GM19240 (cell line): ENCODE data around the gene MAGOHB.
"Not testable (repeated sequence)": the region's sequence is repeated elsewhere in the genome, so short reads cannot be mapped to it uniquely, and the experiment has no call there.

ENCODE experiments used
- DNase-seq: peaks from one replicate; pipeline ENCODE4 v3.0.0; 2011; ENCODE audit warnings: low spot score; ENCODE audit not compliant: insufficient read length

Gene MAGOHB

GRCh38 chr12:10612984-10613348 is 443 bp downstream of the MAGOHB start:
- DNase-seq: no peak

- DNase-seq: no peak
Measured at GRCh38 chr12:10612110-10612509, 1.3 kb downstream of the MAGOHB start.

- not testable (repeated sequence) for DNase-seq
Measured at GRCh38 chr12:10611258-10611657, 2.2 kb downstream of the MAGOHB start.

- DNase-seq: no peak
Measured at GRCh38 chr12:10610188-10610587, 3.2 kb downstream of the MAGOHB start.

- DNase-seq: no peak
Measured at GRCh38 chr12:10607885-10608458, 5.4 kb downstream of the MAGOHB start.

GRCh38 chr12:10601860-10602259 is 11.5 kb downstream of the MAGOHB start:
- no peak for DNase-seq

GRCh38 chr12:10600988-10601387 is 12.4 kb downstream of the MAGOHB start:
- no peak for DNase-seq

GRCh38 chr12:10595881-10596280 is 17.5 kb downstream of the MAGOHB start:
- DNase-seq: no peak

- no peak for DNase-seq
Measured at GRCh38 chr12:10590966-10591365, 22.4 kb downstream of the MAGOHB start.

- no peak for DNase-seq
Measured at GRCh38 chr12:10584415-10584814, 29.0 kb downstream of the MAGOHB start.

- DNase-seq: no peak
Measured at GRCh38 chr12:10582704-10583103, 30.7 kb downstream of the MAGOHB start.

- not testable (repeated sequence) for DNase-seq
Measured at GRCh38 chr12:10582133-10582532, 31.3 kb downstream of the MAGOHB start.

GRCh38 chr12:10574307-10574706 is 39.1 kb downstream of the MAGOHB start:
- DNase-seq: no peak

- DNase-seq: not testable (repeated sequence)
Measured at GRCh38 chr12:10572021-10572490, 41.4 kb downstream of the MAGOHB start.

- no peak for DNase-seq
Measured at GRCh38 chr12:10571141-10571540, 42.3 kb downstream of the MAGOHB start.

GRCh38 chr12:10567813-10568212 is 45.6 kb downstream of the MAGOHB start:
- DNase-seq: no peak

- DNase-seq: no peak
Measured at GRCh38 chr12:10563966-10564365, 49.4 kb downstream of the MAGOHB start.

GRCh38 chr12:10563002-10563401 is 50.4 kb downstream of the MAGOHB start:
- DNase-seq: no peak

GRCh38 chr12:10562306-10562933 is 51.0 kb downstream of the MAGOHB start:
- DNase-seq: no peak

- DNase-seq: no peak
Measured at GRCh38 chr12:10559244-10559643, 54.2 kb downstream of the MAGOHB start.

GRCh38 chr12:10558789-10559188 is 54.6 kb downstream of the MAGOHB start:
- DNase-seq: no peak

- DNase-seq: no peak
Measured at GRCh38 chr12:10558301-10558700, 55.1 kb downstream of the MAGOHB start.

- DNase-seq: no peak
Measured at GRCh38 chr12:10557766-10558165, 55.6 kb downstream of the MAGOHB start.
